GM23338 (cell line): ENCODE data around the gene NDUFS7. TPM values are rescaled to one million over a fixed set of nuclear protein-coding genes. Genes with fewer than 3 reads are reported as not detected.

Experiments used
- ATAC-seq: fragments of 200-7000 bp; cut with Tn5 transposase; 3 replicates; pipeline ENCODE4 v1.9.1; 2020
- DNase-seq: peaks from one replicate; pipeline ENCODE4 v3.0.0-alpha.2; 2015; ENCODE audit warnings: low spot score
- H2AFZ ChIP-seq: fragments of 200-600 bp; sonication (generic); 2 replicates; pipeline ENCODE4 v1.8.0; 2016; ENCODE audit warnings: antibody characterized with exemption, mild to moderate bottlenecking, moderate library complexity
- H3F3A ChIP-seq: fragments of 200-600 bp; sonication (generic); replicated peaks from 2 replicates; pipeline ENCODE4 v1.8.0; 2017; ENCODE audit warnings: antibody characterized with exemption, mixed run types, low read depth
- H3K27ac ChIP-seq: fragments of 200-600 bp; sonication (generic); 2 replicates; pipeline ENCODE4 v1.6.1; 2016; ENCODE audit warnings: low read depth
- H3K27me3 ChIP-seq: fragments of 200-600 bp; sonication (generic); 2 replicates; pipeline ENCODE4 v1.8.0; 2016; ENCODE audit warnings: mild to moderate bottlenecking, mixed run types, moderate library complexity; ENCODE audit not compliant: insufficient read depth
- H3K36me3 ChIP-seq: fragments of 200-600 bp; sonication (generic); 2 replicates; pipeline ENCODE4 v1.8.0; 2016; ENCODE audit warnings: mild to moderate bottlenecking; ENCODE audit not compliant: insufficient read depth
- H3K4me1 ChIP-seq: fragments of 200-600 bp; sonication (generic); 2 replicates; pipeline ENCODE4 v1.8.0; 2016; ENCODE audit warnings: mild to moderate bottlenecking, moderate library complexity; ENCODE audit not compliant: insufficient read depth
- H3K4me2 ChIP-seq: fragments of 200-600 bp; sonication (generic); 2 replicates; pipeline ENCODE4 v1.7.1; 2017; ENCODE audit warnings: mixed run types
- H3K4me3 ChIP-seq: fragments of 200-600 bp; sonication (generic); 2 replicates; pipeline ENCODE4 v1.6.1; 2016; ENCODE audit warnings: mixed run types
- H3K79me2 ChIP-seq: fragments of 200-600 bp; sonication (generic); replicated peaks from 2 replicates; pipeline ENCODE4 v1.8.0; 2017; ENCODE audit warnings: mild to moderate bottlenecking; ENCODE audit not compliant: insufficient read depth
- H3K9me2 ChIP-seq: fragments of 200-600 bp; sonication (generic); 2 replicates; pipeline ENCODE4 v1.8.0; 2017; ENCODE audit not compliant: insufficient read depth
- H4K20me1 ChIP-seq: fragments of 200-600 bp; sonication (generic); replicated peaks from 2 replicates; pipeline ENCODE4 v1.8.0; 2017; ENCODE audit warnings: mild to moderate bottlenecking; ENCODE audit not compliant: insufficient read depth
- H3K27ac Mint-ChIP-seq: 2 replicates; pipeline ENCODE4 v1.8.0; 2020; ENCODE audit warnings: inconsistent platforms, mild to moderate bottlenecking, moderate library complexity, mixed read lengths
- H3K27me3 Mint-ChIP-seq: 3 replicates; pipeline ENCODE4 v1.8.0; 2022; ENCODE audit warnings: low read depth, mild to moderate bottlenecking, moderate library complexity, mixed read lengths, inconsistent platforms; ENCODE audit not compliant: insufficient read depth, poor library complexity
- H3K36me3 Mint-ChIP-seq: 3 replicates; pipeline ENCODE4 v1.8.0; 2021; ENCODE audit warnings: low read depth, mild to moderate bottlenecking, inconsistent platforms, moderate library complexity, mixed read lengths
- H3K4me1 Mint-ChIP-seq: 3 replicates; pipeline ENCODE4 v1.8.0; 2020; ENCODE audit warnings: mild to moderate bottlenecking, inconsistent platforms, mixed read lengths
- H3K4me3 Mint-ChIP-seq: 3 replicates; pipeline ENCODE4 v1.8.0; 2021; ENCODE audit warnings: moderate library complexity, mild to moderate bottlenecking, inconsistent platforms, mixed read lengths
- H3K9me3 Mint-ChIP-seq: 3 replicates; pipeline ENCODE4 v1.8.0; 2020; ENCODE audit warnings: moderate library complexity, mild to moderate bottlenecking, inconsistent platforms, mixed read lengths
- CREB1 ChIP-seq: fragments of 250-450 bp; sonication (Bioruptor Pico); IDR thresholded peaks from 2 replicates; pipeline ENCODE4 v1.5.0; 2020; ENCODE audit warnings: low read depth, mild to moderate bottlenecking, moderate library complexity
- CTCF ChIP-seq, 2 experiments: fragments of 200-600 bp in 1 of 2; sonication (generic) in 1 of 2; conservative IDR thresholded peaks; 2 replicates each; pipeline versions ENCODE4 v1.5.1 to v1.6.1; 2016 to 2017; ENCODE audit warnings: antibody characterized with exemption in 2 of 2, low read depth in 2 of 2, mild to moderate bottlenecking in 2 of 2, moderate library complexity in 1 of 2
- EZH2phosphoT487 ChIP-seq: fragments of 200-600 bp; sonication (generic); IDR thresholded peaks from one replicate; pipeline ENCODE4 v1.8.1; 2018; ENCODE audit warnings: antibody characterized with exemption; ENCODE audit not compliant: unreplicated experiment
- JUNB ChIP-seq: IDR thresholded peaks from one replicate; pipeline ENCODE4 v1.6.1; 2016; ENCODE audit warnings: antibody characterized with exemption; ENCODE audit not compliant: unreplicated experiment
- POLR2AphosphoS5 ChIP-seq: IDR thresholded peaks from 2 replicates; pipeline ENCODE4 v1.6.1; 2016; ENCODE audit warnings: antibody characterized with exemption, low read depth
- REST ChIP-seq: IDR thresholded peaks from one replicate; pipeline ENCODE4 v1.6.1; 2018; ENCODE audit warnings: antibody characterized with exemption; ENCODE audit not compliant: unreplicated experiment
- STAT1 ChIP-seq: IDR thresholded peaks from one replicate; pipeline ENCODE4 v1.6.1; 2016; ENCODE audit warnings: antibody characterized with exemption; ENCODE audit not compliant: unreplicated experiment
- polyA plus RNA-seq: library from polyadenylated mRNA; unstranded; fragments of >200 nt; fragmentation: Nextera tagmentation; extraction: Ambion mirVana; gene quantifications from 2 replicates; pipeline ENCODE4 v1.2.1, GENCODE V29; 2016
- total RNA-seq: library from RNA; depleted of rRNA; stranded (reverse); fragments of >200 nt; shearing (Covaris generic); gene quantifications from 2 replicates; pipeline ENCODE4 v1.2.3, GENCODE V29; 2014

The NDUFS7 gene
- total and polyA plus RNA-seq, 2 experiments from 2014 or later, result 132 to 203 TPM

- peaks cover 79% of the 10 kb centered on the region for H3K79me2 ChIP-seq
- no peak overlapping the region for H3K4me3 ChIP-seq
- TF ChIP-seq REST (no peak), POLR2AphosphoS5 (no peak), CTCF (conservative IDR thresholded peaks at IDR 0.05; ENCODE audit: low read depth in 2 of 2) (no peak), JUNB (no peak)
- Mint-ChIP-seq H3K4me3 (no peak overlapping the region), H3K27me3 (peaks cover 4% of the 10 kb centered on the region), H3K4me1 (peaks cover 25% of the 10 kb centered on the region), H3K36me3 (peaks cover 82% of the 10 kb centered on the region), H3K27ac (peak overlapping the region; percentile 73; the same call in 1 of the 2 replicates), H3K9me3 (no peaks in the 10 kb centered on the region)
- H3F3A ChIP-seq, result peaks cover 53% of the 10 kb centered on the region
- no peak overlapping the region for H3K4me2 ChIP-seq
- H2AFZ ChIP-seq, result no peak overlapping the region
- no peak overlapping the region for H3K27ac ChIP-seq
- no peaks in the 10 kb centered on the region for H3K27me3 ChIP-seq
- peaks cover 50% of the 10 kb centered on the region for H4K20me1 ChIP-seq
- no peaks in the 10 kb centered on the region for H3K9me2 ChIP-seq
- no peak for DNase-seq
- H3K36me3 ChIP-seq, result peaks cover 52% of the 10 kb centered on the region
- ATAC-seq, result 0 out of 3 replicates have a peak, but pooled peaks have one; percentile 10
- no peaks in the 10 kb centered on the region; the same call in 1 of the 2 replicates for H3K4me1 ChIP-seq
These were observed 39.9 kb downstream of the NDUFS7 start for GRCh38 chr19:1423436-1424191.

- H3K36me3 ChIP-seq, result peaks cover 58% of the 10 kb centered on the region
These were observed 40.7 kb downstream of the NDUFS7 start for GRCh38 chr19:1424192-1424955.

More at GRCh38 chr19:1424192-1424955, 40.7 kb downstream of the NDUFS7 start:
- Histone ChIP-seq H3K4me2 (no peak overlapping the region), H3K4me3 (no peak overlapping the region), H2AFZ (no peak overlapping the region), H3K4me1 (no peaks in the 10 kb centered on the region; the same call in 1 of the 2 replicates), H3K27me3 (no peaks in the 10 kb centered on the region), H3F3A (peaks cover 52% of the 10 kb centered on the region), H3K79me2 (peaks cover 74% of the 10 kb centered on the region), H3K27ac (no peak overlapping the region), H3K9me2 (no peaks in the 10 kb centered on the region), H4K20me1 (peaks cover 44% of the 10 kb centered on the region)
- no peaks in the 10 kb centered on the region for H3K9me3 Mint-ChIP-seq
- peaks cover 74% of the 10 kb centered on the region for H3K36me3 Mint-ChIP-seq
- ATAC-seq, result no peak
- H3K27ac Mint-ChIP-seq, result no peak overlapping the region
- no peak overlapping the region for H3K4me3 Mint-ChIP-seq
- peaks cover 4% of the 10 kb centered on the region for H3K27me3 Mint-ChIP-seq
- H3K4me1 Mint-ChIP-seq, result peaks cover 24% of the 10 kb centered on the region
- no peak for DNase-seq
- no peak for TF ChIP-seq POLR2AphosphoS5
- TF ChIP-seq CREB1 (CRISPR knock-in tag), result no peak
- TF ChIP-seq EZH2phosphoT487, result no peak
- TF ChIP-seq STAT1, result no peak
